K562 (cell line): Measurements from ENCODE around the gene ADAD1. TPM values are rescaled to one million over a fixed set of nuclear protein-coding genes. Genes with fewer than 3 reads are reported as not detected.

Source experiments
- IRF2 ChIP-seq: sonication (generic); formaldehyde crosslinking; IDR thresholded peaks from 2 replicates; pipeline ENCODE4 v1.8.1; 2022; ENCODE audit warnings: mild to moderate bottlenecking, missing genetic modification reagents
- KDM2B ChIP-seq: fragments of 250-450 bp; sonication (Bioruptor Pico); IDR thresholded peaks from 2 replicates; pipeline ENCODE4 v1.8.0; 2021; ENCODE audit warnings: mild to moderate bottlenecking, moderate library complexity
- SLC30A9 ChIP-seq: fragments of 250-450 bp; sonication (Bioruptor Pico); IDR thresholded peaks from 2 replicates; pipeline ENCODE4 v1.8.0; 2022; ENCODE audit warnings: mild to moderate bottlenecking, moderate library complexity
- SP2 ChIP-seq: IDR thresholded peaks from 2 replicates; pipeline ENCODE4 v1.6.1; 2011; ENCODE audit warnings: mild to moderate bottlenecking, low read depth, low read length, moderate library complexity; ENCODE audit not compliant: poor library complexity, severe bottlenecking; ENCODE audit errors: extremely low read depth
- ZNF311 ChIP-seq: fragments of 250-450 bp; sonication (Bioruptor Pico); IDR thresholded peaks from 2 replicates; pipeline ENCODE4 v1.4.0; 2020; ENCODE audit warnings: mild to moderate bottlenecking, moderate library complexity
- ZNF717 ChIP-seq: fragments of 250-450 bp; sonication (Bioruptor Pico); IDR thresholded peaks from 2 replicates; pipeline ENCODE4 v1.5.0; 2021
- polyA plus RNA-seq, 8 experiments: library from polyadenylated mRNA; depleted of rRNA in 4 of 8; stranded (reverse) in 5 of 8; unstranded in 3 of 8; fragments of >200 nt; fragmentation: Nextera tagmentation in 2 of 8; fragmentation: Illumina TruSeq in 1 of 8; extraction: Ambion mirVana in 2 of 8; extraction: Trizol in 1 of 8; gene quantifications; 2 replicates each; pipeline versions ENCODE4 v1.2.1 to v1.2.3, GENCODE V29; 2011 to 2014; ENCODE audit warnings: inconsistent platforms in 1 of 8, missing spikeins in 1 of 8
- total RNA-seq, 7 experiments: library from RNA; depleted of rRNA in 6 of 7; stranded (reverse); fragments of >200 nt in 6 of 7; fragmentation: Illumina TruSeq in 2 of 7; extraction: Trizol in 2 of 7; gene quantifications; 2 replicates each; pipeline versions ENCODE4 v1.2.1 to v1.2.3, GENCODE V29; 2011 to 2021; ENCODE audit warnings: low replicate concordance in 1 of 7
- TF ChIP-seq, protein P1 (sequence below), 2 experiments: fragments of 450-650 bp in 1 of 2; IDR thresholded peaks; 2 replicates each; pipeline ENCODE4 v1.6.1; 2011 to 2017; ENCODE audit warnings: low read depth in 2 of 2, antibody characterized with exemption in 1 of 2, borderline replicate concordance in 1 of 2, low read length in 1 of 2, mild to moderate bottlenecking in 1 of 2, mixed read lengths in 1 of 2; ENCODE audit not compliant: control insufficient read depth in 1 of 2
- TF ChIP-seq, protein P2 (sequence below), 2 experiments: fragments of 450-650 bp in 1 of 2; sonication (generic) in 1 of 2; formaldehyde crosslinking in 1 of 2; IDR thresholded peaks; 2 replicates each; pipeline versions ENCODE4 v1.7.1 to v1.9.0; 2016 to 2022; ENCODE audit warnings: inconsistent platforms in 1 of 2, mild to moderate bottlenecking in 1 of 2, missing genetic modification reagents in 1 of 2
- TF ChIP-seq, protein P3 (sequence below): fragments of 450-650 bp; formaldehyde crosslinking; conservative IDR thresholded peaks from 2 replicates; pipeline ENCODE4 v1.4.0; 2022; ENCODE audit warnings: mild to moderate bottlenecking, missing genetic modification characterization
- TF ChIP-seq, protein P4 (sequence below): sonication (generic); IDR thresholded peaks from 2 replicates; pipeline ENCODE4 v1.6.1; 2016

The ADAD1 gene
- total and polyA plus RNA-seq, 9 of the 15 experiments (the other 6 are each of a cell fraction or from before 2014, with no cell fraction given): not detected

DNA sequence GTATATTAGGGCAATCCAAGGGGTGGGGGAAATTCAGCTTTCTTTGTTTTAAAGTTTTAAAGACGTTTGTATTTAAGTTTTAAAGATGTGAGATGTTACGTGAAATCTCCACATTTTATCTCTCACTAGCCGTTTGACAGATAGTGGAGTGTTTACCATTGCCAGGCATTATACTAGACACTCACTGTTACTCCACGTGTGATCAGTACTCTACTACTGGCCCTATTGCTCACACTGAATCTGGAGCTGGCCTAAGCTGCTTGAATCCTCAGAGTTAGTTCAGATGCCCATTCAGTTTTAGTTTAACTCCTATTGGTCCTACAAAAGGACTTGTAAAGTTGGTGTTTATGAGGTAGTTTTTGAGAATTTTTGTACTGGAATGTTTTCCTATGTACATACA, 4.5 kb downstream of the ADAD1 start (continued):
- TF ChIP-seq ZNF311 (CRISPR knock-in tag): no peak
- no peak for TF ChIP-seq ZNF717 (CRISPR knock-in tag)
- TF ChIP-seq KDM2B (CRISPR knock-in tag): no peak
- TF ChIP-seq IRF2 (CRISPR knock-in tag): no peak
- TF ChIP-seq, protein P1, sequence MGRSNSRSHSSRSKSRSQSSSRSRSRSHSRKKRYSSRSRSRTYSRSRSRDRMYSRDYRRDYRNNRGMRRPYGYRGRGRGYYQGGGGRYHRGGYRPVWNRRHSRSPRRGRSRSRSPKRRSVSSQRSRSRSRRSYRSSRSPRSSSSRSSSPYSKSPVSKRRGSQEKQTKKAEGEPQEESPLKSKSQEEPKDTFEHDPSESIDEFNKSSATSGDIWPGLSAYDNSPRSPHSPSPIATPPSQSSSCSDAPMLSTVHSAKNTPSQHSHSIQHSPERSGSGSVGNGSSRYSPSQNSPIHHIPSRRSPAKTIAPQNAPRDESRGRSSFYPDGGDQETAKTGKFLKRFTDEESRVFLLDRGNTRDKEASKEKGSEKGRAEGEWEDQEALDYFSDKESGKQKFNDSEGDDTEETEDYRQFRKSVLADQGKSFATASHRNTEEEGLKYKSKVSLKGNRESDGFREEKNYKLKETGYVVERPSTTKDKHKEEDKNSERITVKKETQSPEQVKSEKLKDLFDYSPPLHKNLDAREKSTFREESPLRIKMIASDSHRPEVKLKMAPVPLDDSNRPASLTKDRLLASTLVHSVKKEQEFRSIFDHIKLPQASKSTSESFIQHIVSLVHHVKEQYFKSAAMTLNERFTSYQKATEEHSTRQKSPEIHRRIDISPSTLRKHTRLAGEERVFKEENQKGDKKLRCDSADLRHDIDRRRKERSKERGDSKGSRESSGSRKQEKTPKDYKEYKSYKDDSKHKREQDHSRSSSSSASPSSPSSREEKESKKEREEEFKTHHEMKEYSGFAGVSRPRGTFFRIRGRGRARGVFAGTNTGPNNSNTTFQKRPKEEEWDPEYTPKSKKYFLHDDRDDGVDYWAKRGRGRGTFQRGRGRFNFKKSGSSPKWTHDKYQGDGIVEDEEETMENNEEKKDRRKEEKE (IDR thresholded peaks at IDR 0.05; ENCODE audit: borderline replicate concordance in 1 of 2, control insufficient read depth in 1 of 2, low read depth in 2 of 2, low read length in 1 of 2): no peak
- TF ChIP-seq, protein P2, sequence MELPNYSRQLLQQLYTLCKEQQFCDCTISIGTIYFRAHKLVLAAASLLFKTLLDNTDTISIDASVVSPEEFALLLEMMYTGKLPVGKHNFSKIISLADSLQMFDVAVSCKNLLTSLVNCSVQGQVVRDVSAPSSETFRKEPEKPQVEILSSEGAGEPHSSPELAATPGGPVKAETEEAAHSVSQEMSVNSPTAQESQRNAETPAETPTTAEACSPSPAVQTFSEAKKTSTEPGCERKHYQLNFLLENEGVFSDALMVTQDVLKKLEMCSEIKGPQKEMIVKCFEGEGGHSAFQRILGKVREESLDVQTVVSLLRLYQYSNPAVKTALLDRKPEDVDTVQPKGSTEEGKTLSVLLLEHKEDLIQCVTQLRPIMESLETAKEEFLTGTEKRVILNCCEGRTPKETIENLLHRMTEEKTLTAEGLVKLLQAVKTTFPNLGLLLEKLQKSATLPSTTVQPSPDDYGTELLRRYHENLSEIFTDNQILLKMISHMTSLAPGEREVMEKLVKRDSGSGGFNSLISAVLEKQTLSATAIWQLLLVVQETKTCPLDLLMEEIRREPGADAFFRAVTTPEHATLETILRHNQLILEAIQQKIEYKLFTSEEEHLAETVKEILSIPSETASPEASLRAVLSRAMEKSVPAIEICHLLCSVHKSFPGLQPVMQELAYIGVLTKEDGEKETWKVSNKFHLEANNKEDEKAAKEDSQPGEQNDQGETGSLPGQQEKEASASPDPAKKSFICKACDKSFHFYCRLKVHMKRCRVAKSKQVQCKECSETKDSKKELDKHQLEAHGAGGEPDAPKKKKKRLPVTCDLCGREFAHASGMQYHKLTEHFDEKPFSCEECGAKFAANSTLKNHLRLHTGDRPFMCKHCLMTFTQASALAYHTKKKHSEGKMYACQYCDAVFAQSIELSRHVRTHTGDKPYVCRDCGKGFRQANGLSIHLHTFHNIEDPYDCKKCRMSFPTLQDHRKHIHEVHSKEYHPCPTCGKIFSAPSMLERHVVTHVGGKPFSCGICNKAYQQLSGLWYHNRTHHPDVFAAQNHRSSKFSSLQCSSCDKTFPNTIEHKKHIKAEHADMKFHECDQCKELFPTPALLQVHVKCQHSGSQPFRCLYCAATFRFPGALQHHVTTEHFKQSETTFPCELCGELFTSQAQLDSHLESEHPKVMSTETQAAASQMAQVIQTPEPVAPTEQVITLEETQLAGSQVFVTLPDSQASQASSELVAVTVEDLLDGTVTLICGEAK (IDR thresholded peaks at IDR 0.05): no peak
- TF ChIP-seq, protein P2 (CRISPR knock-in tag; IDR thresholded peaks at IDR 0.05): no peak
- TF ChIP-seq, protein P3, sequence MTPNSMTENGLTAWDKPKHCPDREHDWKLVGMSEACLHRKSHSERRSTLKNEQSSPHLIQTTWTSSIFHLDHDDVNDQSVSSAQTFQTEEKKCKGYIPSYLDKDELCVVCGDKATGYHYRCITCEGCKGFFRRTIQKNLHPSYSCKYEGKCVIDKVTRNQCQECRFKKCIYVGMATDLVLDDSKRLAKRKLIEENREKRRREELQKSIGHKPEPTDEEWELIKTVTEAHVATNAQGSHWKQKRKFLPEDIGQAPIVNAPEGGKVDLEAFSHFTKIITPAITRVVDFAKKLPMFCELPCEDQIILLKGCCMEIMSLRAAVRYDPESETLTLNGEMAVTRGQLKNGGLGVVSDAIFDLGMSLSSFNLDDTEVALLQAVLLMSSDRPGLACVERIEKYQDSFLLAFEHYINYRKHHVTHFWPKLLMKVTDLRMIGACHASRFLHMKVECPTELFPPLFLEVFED (CRISPR knock-in tag): no peak
- no peak for TF ChIP-seq SP2
- no peak for TF ChIP-seq SLC30A9
- TF ChIP-seq, protein P4, sequence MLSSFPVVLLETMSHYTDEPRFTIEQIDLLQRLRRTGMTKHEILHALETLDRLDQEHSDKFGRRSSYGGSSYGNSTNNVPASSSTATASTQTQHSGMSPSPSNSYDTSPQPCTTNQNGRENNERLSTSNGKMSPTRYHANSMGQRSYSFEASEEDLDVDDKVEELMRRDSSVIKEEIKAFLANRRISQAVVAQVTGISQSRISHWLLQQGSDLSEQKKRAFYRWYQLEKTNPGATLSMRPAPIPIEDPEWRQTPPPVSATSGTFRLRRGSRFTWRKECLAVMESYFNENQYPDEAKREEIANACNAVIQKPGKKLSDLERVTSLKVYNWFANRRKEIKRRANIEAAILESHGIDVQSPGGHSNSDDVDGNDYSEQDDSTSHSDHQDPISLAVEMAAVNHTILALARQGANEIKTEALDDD: no peak
